ENCODE data around the gene TULP4.
"Not testable (repeated sequence)": the region's sequence is repeated elsewhere in the genome, so short reads cannot be mapped to it uniquely, and the experiment has no call there.

TULP4 gene

GRCh38 chr6:158366363-158366762 lies 54.1 kb downstream of the TULP4 start:
- no peak for DNase-seq

- DNase-seq: no peak
Observed at GRCh38 chr6:158367816-158368215, 55.6 kb downstream of the TULP4 start.

GRCh38 chr6:158369241-158369640 lies 57.0 kb downstream of the TULP4 start:
- DNase-seq: no peak

DNA sequence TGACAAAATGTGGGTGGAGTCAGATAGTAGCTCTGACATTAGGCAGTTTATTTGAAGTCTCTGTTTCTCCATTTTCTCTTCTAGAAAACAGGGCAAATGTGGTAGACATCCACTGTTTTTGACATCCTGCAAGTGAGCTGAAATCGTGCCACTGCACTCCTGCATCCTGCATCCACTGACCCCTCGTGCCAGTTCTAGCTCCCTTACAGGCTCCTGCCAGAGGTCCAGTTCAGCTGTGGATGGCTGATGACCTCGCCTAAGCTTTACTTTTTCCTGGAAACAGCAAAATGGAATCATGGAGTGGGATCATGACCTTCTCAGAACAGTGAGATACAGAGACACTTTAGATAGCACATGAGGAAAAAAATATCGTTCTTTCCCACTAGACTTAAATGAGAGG lies 58.5 kb downstream of the TULP4 start:
- no peak for DNase-seq

DNA sequence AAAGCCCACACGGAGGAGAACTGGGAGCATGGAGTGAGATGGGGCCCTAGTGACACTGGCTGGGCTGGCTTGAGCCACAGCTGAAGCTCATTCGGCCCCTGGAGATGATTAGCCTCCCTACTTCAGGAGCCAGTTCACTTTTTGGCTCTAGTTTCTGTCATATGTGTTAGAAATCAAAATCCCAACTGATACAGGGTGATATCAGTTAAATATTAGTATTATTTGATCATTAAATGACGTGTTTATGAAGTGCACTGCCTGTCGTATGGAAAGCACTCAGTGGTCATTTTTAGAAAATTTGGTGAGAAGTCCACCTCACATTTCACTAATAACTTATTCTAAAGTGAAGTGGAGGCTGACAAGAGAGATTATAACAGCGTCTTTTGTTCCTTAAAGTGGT lies 59.0 kb downstream of the TULP4 start:
- DNase-seq: no peak

DNA sequence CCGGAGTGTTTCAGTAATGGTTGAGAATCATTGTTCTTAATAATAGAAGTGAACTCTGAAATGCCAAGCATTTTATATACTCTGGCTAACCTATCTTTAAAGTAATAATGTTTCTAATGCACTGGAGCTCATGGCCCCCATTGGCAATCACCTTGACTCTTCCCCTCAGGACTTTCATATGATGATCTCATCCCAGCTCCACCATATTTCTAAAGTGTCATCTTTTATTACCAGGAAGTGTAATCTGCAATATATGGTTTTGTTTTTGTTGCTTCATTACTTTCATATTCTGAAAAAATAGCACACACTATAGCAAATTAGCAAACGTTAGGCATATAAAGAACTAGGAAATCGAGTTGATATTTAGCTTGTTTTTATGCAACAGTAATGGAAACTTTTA lies 60.3 kb downstream of the TULP4 start:
- DNase-seq: no peak

DNA sequence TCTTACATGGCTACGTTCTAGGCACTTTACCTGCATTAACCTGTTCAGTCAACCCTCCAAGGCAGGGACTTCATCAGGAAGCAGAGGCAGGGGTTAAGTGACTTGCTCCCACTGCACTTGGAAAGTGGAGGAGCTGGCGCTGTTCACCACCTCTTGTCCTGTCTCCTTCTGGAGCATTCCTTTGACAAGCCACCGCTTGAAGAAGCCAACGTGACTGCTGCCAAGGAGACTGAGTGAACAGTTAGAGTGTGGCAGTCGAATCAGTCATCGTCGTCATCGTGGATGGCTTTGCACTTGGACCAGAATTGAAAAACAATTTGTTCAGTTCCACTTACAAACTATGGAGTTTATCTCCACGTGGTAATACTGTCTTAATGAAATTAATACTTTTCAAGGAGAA lies 60.9 kb downstream of the TULP4 start:
- no peak for DNase-seq

DNA sequence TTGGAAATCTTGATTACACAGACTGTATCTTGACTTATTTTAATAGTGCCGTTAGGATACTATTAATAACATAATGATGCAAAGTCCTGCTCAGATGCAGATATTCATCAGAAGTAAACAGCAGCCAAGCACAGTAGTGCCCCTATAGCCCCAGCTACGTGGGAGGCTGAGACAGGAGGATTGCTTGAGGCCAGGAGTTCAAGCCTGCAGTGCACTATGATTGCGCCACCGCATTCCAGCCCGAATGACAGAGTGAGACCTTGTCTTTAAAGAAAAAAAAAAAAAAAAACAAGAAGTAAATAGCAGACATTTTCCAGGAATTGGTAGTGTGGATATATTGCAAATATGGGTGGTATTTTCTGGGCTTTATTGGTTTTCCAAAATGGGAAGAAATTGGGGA lies 61.8 kb downstream of the TULP4 start:
- DNase-seq: no peak

DNA sequence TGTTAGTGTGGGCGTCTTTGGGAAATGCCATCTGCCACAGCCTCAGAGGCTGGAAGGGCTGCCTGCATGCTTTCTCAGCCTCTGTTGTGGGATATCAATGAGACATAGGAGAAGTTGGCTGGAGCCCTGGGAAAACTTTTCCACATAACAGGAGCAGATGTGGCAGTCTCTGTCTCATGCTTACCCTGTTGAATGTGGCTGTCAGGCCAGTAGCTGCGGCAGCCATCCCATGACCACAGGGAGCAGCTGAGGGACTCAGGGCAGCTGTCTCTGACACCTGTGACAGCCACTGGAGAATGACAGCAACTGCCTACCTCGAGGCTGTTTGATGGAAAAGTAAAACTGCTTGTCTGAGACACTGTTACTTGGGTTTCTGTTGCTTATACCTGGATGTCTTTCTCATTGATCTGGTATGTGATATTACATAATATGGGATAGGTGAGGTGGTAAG lies 64.4 kb downstream of the TULP4 start:
- no peak for DNase-seq

DNA sequence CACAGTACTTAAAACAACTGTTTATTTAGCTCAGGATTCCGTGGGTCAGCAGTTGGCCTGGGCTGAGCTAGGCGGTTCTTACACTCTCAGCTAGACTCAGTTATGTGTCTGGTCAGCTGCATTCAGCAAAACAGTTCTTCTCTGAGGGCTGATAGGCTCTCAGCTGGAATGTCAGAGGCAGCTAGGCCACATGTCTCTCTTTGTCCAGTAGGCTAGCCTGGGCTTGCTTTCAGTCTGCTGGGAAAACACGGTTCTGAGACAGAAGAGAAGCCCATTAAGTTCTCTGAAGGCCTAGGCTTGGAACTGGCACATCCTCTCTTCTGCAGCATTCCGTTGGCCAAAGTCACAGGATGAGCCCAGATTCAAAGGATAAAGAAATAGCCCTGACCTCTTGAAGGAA lies 65.6 kb downstream of the TULP4 start:
- no peak for DNase-seq

DNA sequence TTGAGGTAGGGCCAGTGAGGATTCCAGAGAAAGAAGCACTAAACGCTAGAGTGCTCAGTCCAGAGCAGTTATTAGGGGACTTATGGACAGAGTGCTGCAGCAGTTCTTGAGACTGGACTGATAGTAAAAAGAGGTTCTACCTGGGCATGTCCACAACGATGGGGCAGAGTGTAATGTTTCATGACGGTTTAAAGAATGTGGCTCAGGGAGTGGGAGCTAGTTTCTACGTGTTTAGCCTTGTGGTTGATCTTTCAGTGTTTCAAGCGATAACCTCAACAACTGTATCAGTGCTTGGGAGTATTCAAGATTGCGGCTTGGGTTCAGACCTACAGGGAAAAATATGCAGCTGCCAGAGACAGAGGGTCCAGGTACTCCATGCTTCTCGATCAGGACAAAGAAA lies 67.1 kb downstream of the TULP4 start:
- no peak for DNase-seq

DNA sequence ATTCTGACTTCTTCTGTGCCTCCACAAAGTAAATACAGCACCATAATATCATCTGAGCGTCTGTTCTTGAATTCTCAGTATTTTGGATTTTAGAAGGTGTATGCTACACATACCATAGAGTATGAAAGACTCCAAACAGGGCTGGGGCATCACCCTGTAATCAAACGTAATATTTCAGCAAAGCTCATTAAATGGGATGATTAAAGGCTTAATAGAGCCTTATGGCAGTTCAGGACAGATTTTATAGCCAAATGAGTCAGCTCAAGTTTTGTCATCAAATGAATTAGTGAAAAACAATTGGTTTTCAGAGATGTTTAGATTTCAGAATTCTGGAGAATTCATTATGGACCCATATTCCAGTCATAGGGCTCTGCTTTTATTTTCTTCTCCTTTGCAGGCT lies 68.9 kb downstream of the TULP4 start:
- no peak for DNase-seq

DNA sequence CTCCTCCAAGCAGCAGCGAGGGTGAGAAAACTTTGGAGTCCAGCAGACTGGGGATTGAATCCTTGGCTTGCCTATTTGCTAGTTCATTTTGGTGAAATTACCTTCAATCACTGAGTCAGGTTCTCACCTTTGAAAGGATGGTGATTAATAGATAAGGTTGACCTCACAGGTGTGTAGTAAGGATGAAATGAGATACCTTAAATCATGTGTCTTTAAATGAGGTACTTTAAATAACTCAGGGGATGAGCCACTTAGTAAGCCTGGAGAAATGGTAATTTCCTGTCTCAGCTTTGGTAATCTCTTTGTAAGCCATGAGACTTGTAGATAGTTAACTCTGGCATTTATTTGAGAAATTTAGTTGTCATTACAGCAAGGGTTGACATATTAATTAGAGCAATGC lies 70.2 kb downstream of the TULP4 start:
- no peak for DNase-seq

GRCh38 chr6:158383057-158383456 lies 70.8 kb downstream of the TULP4 start:
- no peak for DNase-seq

GRCh38 chr6:158383542-158383941 lies 71.3 kb downstream of the TULP4 start:
- no peak for DNase-seq

DNA sequence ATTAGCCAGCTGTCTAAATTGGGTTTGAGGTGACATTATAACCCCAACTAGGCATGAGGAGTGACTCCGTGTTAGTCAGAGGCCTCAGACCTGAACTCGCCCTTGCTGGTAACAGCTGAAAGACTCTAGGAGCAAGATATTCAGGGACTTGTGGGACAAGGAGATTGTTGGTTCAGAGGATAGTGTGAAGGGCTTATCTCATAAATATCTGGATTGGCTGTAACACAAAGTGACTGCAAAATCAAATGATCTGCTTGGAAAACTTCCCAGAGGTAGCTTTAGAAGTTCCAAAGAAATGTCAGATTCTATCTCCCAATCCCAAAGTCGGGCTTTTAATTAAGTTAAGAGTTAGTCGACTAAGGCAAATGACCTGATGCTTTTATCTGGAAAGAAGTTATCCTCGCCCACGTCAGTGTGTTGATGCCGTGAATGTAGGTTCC lies 72.4 kb downstream of the TULP4 start:
- no peak for DNase-seq

GRCh38 chr6:158387036-158387435 lies 74.8 kb downstream of the TULP4 start:
- no peak for DNase-seq

DNA sequence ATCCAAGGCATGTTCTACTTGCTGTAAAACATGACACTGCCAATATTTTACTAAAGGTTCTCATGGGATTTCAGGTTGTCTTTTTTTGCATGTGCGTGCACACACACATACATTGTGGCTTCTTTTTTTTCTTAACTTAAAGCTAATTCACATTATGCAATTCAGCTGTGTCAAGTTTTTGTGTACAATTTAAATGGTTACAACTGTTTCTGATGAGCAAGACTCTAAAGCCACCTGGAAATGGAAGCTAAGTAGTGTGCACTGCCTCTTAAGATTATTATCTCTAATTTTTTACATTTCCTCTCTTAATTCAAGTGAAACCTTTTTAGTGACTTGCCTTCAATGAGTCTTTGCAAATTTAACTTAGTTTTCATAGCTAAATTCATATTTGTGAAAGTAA lies 75.3 kb downstream of the TULP4 start:
- no peak for DNase-seq

DNA sequence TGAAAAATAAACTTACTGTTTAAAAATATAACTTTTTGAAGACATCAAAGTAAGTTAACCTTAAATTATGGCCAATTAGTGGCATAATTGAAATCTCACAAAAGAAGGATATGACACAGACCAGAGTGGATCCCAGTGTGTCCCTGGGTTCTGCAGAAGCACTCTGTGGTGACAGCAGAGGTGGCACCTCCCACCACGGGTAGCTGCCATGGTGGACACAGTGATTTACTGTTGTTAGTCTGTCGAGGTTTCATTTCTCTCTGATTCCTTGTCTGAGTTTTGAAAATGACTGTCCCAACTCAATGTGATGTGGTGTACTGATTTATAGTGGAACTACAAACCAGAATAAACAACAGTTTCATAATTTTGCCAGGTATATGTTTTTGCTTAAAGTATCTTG lies 76.5 kb downstream of the TULP4 start:
- no peak for DNase-seq

DNA sequence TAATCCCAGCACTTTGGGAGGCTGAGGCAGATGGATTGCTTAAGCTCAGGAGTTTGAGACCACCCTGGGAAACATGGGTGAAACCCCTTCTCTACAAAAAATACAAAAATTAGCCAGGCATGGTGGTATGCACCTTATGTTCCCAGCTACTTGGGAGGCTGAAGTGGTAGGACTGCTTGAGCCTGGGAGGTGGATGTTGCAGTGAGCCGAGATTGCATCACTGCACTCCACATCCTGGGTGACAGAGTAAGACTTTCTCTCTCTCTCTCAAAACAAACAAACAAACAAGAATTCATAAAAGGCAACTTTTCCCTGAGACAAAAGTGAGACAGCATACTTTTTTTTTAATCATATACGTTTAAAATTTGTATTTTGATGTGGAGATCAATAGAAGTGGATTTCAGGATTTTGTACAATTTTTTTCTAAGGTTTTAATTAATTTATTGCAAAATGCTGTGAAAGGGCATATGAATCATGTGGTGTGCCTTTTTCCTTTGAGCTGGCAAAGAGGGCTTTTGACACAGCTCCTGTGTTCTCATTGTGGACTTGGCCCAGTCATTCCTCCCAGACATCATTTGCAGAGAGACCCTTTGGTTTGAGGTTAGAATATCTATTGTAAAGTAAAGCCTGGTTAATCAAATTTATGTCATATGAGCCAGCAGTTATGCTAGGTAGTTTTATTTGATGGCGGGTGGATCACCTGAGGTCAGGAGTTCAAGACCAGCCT lies 77.1 kb downstream of the TULP4 start:
- DNase-seq: no peak

GRCh38 chr6:158391276-158391675 lies 79.0 kb downstream of the TULP4 start:
- DNase-seq: no peak

- not testable (repeated sequence) for DNase-seq
Observed at GRCh38 chr6:158391977-158392376, 79.7 kb downstream of the TULP4 start.

- DNase-seq: no peak
Observed at GRCh38 chr6:158396136-158396535, 83.9 kb downstream of the TULP4 start.

GRCh38 chr6:158397578-158397977 lies 85.3 kb downstream of the TULP4 start:
- DNase-seq: no peak

DNA sequence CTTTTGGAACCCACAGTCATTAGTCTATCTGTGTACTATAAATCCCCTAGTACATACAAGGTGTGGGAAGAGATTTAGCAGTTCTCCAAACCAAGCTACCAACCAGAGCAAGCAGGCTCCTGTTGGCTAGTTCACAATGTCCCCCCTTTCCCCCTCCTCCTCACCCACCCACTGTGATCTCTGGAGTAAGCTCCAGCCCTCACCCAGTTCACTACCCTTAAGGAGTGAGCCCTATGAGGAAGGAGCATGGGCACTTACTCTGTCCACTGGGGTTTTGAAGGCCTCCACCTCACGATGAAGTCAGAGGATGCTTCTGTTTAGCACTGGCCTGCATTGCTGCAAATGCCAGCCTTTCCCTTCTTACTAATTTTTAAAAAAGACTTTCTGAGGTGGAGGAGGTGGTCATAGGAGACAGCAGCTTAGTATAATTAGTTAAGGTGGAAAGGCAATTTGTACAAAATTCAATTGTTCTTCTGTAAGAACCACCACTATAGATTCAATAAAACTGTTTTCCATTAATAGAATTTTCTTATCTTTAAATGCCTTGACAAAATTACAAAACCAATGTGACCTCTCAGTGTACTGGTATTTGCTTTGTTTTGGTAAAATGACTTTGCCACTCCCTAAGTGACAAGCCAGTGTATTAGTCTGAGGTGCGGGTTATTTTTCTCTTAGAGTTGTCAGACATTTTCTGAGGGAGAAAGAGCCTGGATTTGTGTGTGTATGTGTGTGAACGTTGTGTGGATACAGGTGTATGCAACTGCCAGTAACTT lies 86.2 kb downstream of the TULP4 start:
- DNase-seq: no peak

All from activated CD4-positive, alpha-beta T cell treated with anti-CD3 and anti-CD28 coated beads for 1 hour (primary cell).